ENCODE measurements around the gene LAMA3. TPM values are rescaled to one million over a fixed set of nuclear protein-coding genes. Genes with fewer than 3 reads are reported as not detected.

The LAMA3 gene
- total and polyA plus RNA-seq, 4 donors, result 0.26 to 3.9 (median 0.37) TPM

DNA sequence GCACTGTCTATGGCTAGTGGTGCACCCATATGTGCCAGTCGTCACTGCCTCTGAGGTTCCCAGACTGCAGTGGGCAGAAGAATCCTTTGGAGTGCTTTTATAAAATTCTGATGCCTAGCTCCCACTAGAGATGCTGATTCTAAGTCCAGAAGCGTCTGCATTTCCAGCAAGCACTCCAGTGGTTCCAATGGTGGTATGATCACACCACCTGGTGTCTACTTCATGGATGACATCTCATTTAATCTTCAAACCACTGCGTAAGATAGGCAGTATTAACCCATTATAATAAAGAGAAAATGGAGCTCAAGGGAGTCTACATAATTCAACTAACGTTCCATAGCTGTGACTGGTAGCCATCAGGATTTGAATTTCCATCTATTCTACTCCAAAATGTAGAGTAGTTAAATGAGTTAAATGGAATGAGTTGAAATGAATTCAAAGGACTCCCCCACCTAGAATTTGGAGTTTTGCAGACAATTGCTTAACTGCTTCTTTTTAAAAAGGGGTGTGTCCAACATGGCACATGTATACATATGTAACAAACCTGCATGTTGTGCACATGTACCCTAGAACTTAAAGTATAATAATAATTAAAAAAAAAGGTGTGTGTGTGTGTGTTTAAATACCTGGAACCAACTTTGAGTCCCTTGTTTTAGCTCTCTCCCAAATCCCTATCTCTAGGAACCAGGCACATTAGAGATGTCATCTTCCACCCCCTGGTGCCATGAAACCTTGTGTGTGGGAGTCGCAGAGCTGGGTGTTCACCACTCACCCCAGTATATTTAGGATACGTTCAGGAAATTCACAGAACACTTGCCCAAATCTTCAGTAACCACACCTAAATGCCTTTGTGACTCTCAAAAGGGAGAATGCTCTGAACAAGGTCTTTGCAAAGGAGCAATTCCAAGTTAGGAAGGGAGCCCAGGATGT is 14.1 kb downstream of the LAMA3 start:
- DNase-seq (ENCODE audit: low spot score), result no peak
- WGBS, result 41% methylated on average over 6 of the region's 6 CpGs

GRCh38 chr18:23703987-23704384 is 14.7 kb downstream of the LAMA3 start:
- Histone ChIP-seq H3K27ac (ENCODE audit: low read depth in 1 of 2, low read length in 2 of 2) (no peak overlapping the region), H3K4me1 (ENCODE audit: control insufficient read depth in 4 of 4, insufficient read depth in 4 of 4, low read length in 3 of 4) (no peaks in the 10 kb centered on the region), H3K27me3 (ENCODE audit: control insufficient read depth in 4 of 4, insufficient read depth in 4 of 4, low read length in 3 of 4) (no peaks in the 10 kb centered on the region), H3K36me3 (ENCODE audit: control insufficient read depth in 4 of 4, insufficient read depth in 3 of 4, low read depth in 1 of 4, low read length in 3 of 4) (no peaks in the 10 kb centered on the region), H3K9me3 (ENCODE audit: control insufficient read depth in 4 of 4, low read length in 3 of 4) (peaks cover 0 to 4% (median 0%) of the 10 kb centered on the region in 4 donors), H3K4me3 (ENCODE audit: low read depth in 1 of 3, low read length in 3 of 3) (no peak overlapping the region), H3K9ac (ENCODE audit: low read depth in 1 of 2, low read length in 2 of 2) (no peak overlapping the region)
- 69% methylated on average over 6 of the region's 6 CpGs for WGBS
- no peak for DNase-seq (ENCODE audit: low spot score)
- TF ChIP-seq, protein P1, sequence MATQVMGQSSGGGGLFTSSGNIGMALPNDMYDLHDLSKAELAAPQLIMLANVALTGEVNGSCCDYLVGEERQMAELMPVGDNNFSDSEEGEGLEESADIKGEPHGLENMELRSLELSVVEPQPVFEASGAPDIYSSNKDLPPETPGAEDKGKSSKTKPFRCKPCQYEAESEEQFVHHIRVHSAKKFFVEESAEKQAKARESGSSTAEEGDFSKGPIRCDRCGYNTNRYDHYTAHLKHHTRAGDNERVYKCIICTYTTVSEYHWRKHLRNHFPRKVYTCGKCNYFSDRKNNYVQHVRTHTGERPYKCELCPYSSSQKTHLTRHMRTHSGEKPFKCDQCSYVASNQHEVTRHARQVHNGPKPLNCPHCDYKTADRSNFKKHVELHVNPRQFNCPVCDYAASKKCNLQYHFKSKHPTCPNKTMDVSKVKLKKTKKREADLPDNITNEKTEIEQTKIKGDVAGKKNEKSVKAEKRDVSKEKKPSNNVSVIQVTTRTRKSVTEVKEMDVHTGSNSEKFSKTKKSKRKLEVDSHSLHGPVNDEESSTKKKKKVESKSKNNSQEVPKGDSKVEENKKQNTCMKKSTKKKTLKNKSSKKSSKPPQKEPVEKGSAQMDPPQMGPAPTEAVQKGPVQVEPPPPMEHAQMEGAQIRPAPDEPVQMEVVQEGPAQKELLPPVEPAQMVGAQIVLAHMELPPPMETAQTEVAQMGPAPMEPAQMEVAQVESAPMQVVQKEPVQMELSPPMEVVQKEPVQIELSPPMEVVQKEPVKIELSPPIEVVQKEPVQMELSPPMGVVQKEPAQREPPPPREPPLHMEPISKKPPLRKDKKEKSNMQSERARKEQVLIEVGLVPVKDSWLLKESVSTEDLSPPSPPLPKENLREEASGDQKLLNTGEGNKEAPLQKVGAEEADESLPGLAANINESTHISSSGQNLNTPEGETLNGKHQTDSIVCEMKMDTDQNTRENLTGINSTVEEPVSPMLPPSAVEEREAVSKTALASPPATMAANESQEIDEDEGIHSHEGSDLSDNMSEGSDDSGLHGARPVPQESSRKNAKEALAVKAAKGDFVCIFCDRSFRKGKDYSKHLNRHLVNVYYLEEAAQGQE (IDR thresholded peaks at IDR 0.05), result no peak
- no peak for TF ChIP-seq HNF4G (IDR thresholded peaks at IDR 0.05)
- TF ChIP-seq FOXA2 (IDR thresholded peaks at IDR 0.05), result no peak
- TF ChIP-seq, protein P2, sequence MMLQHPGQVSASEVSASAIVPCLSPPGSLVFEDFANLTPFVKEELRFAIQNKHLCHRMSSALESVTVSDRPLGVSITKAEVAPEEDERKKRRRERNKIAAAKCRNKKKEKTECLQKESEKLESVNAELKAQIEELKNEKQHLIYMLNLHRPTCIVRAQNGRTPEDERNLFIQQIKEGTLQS (IDR thresholded peaks at IDR 0.05), result no peak
- TF ChIP-seq RXRA (IDR thresholded peaks at IDR 0.05), result no peak
- TF ChIP-seq, protein P3, sequence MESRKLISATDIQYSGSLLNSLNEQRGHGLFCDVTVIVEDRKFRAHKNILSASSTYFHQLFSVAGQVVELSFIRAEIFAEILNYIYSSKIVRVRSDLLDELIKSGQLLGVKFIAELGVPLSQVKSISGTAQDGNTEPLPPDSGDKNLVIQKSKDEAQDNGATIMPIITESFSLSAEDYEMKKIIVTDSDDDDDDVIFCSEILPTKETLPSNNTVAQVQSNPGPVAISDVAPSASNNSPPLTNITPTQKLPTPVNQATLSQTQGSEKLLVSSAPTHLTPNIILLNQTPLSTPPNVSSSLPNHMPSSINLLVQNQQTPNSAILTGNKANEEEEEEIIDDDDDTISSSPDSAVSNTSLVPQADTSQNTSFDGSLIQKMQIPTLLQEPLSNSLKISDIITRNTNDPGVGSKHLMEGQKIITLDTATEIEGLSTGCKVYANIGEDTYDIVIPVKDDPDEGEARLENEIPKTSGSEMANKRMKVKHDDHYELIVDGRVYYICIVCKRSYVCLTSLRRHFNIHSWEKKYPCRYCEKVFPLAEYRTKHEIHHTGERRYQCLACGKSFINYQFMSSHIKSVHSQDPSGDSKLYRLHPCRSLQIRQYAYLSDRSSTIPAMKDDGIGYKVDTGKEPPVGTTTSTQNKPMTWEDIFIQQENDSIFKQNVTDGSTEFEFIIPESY (IDR thresholded peaks at IDR 0.05), result no peak
- no peak for TF ChIP-seq JUND (IDR thresholded peaks at IDR 0.05)
- TF ChIP-seq, protein P4, sequence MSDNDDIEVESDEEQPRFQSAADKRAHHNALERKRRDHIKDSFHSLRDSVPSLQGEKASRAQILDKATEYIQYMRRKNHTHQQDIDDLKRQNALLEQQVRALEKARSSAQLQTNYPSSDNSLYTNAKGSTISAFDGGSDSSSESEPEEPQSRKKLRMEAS (IDR thresholded peaks at IDR 0.05), result no peak
- no peak for TF ChIP-seq NR2F2 (IDR thresholded peaks at IDR 0.05)
- TF ChIP-seq GABPA (IDR thresholded peaks at IDR 0.05 in 1 of 2, conservative IDR thresholded peaks at IDR 0.05 in 1 of 2), result no peak
- no peak for TF ChIP-seq SP1 (IDR thresholded peaks at IDR 0.05)
- TF ChIP-seq, protein P5, sequence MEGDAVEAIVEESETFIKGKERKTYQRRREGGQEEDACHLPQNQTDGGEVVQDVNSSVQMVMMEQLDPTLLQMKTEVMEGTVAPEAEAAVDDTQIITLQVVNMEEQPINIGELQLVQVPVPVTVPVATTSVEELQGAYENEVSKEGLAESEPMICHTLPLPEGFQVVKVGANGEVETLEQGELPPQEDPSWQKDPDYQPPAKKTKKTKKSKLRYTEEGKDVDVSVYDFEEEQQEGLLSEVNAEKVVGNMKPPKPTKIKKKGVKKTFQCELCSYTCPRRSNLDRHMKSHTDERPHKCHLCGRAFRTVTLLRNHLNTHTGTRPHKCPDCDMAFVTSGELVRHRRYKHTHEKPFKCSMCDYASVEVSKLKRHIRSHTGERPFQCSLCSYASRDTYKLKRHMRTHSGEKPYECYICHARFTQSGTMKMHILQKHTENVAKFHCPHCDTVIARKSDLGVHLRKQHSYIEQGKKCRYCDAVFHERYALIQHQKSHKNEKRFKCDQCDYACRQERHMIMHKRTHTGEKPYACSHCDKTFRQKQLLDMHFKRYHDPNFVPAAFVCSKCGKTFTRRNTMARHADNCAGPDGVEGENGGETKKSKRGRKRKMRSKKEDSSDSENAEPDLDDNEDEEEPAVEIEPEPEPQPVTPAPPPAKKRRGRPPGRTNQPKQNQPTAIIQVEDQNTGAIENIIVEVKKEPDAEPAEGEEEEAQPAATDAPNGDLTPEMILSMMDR (IDR thresholded peaks at IDR 0.05; ENCODE audit: low read depth, low read length, missing input control), result no peak
- TF ChIP-seq HNF4A (conservative IDR thresholded peaks at IDR 0.05), result no peak

More for the DNA sequence above, 14.1 kb downstream of the LAMA3 start:
- no peak overlapping the region for H3K27ac ChIP-seq (ENCODE audit: low read depth in 1 of 2, low read length in 2 of 2)
- no peaks in the 10 kb centered on the region for H3K4me1 ChIP-seq (ENCODE audit: control insufficient read depth in 4 of 4, insufficient read depth in 4 of 4, low read length in 3 of 4)
- H3K27me3 ChIP-seq (ENCODE audit: control insufficient read depth in 4 of 4, insufficient read depth in 4 of 4, low read length in 3 of 4), result no peaks in the 10 kb centered on the region
- TF ChIP-seq NR2F2 (IDR thresholded peaks at IDR 0.05) (no peak), HNF4G (IDR thresholded peaks at IDR 0.05) (no peak), RXRA (IDR thresholded peaks at IDR 0.05) (no peak), RAD21 (IDR thresholded peaks at IDR 0.05) (peak; percentile 95 to 97), HNF4A (conservative IDR thresholded peaks at IDR 0.05) (no peak)
- TF ChIP-seq, protein P5 (IDR thresholded peaks at IDR 0.05; ENCODE audit: low read depth, low read length, missing input control), result peak; percentile 69
- TF ChIP-seq, protein P4 (IDR thresholded peaks at IDR 0.05), result no peak
- no peak overlapping the region for H3K9ac ChIP-seq (ENCODE audit: low read depth in 1 of 2, low read length in 2 of 2)
- H3K9me3 ChIP-seq (ENCODE audit: control insufficient read depth in 4 of 4, low read length in 3 of 4), result peaks cover 0 to 4% (median 0%) of the 10 kb centered on the region in 4 donors
- no peaks in the 10 kb centered on the region for H3K36me3 ChIP-seq (ENCODE audit: control insufficient read depth in 4 of 4, insufficient read depth in 3 of 4, low read depth in 1 of 4, low read length in 3 of 4)
- no peak overlapping the region for H3K4me3 ChIP-seq (ENCODE audit: low read depth in 1 of 3, low read length in 3 of 3)
